Astrocyte (in vitro differentiated cells and primary cell): ENCODE results near the gene GJC1. TPM values are rescaled to one million over a fixed set of nuclear protein-coding genes. Genes with fewer than 3 reads are reported as not detected.

Source experiments
- DNase-seq: peaks from one replicate; pipeline ENCODE4 v3.0.0-alpha.2; 2010; ENCODE audit warnings: low read depth
- FAIRE-seq: peaks from 2 replicates; lab custom pipeline; 2011; peaks lifted over from hg19 to GRCh38; lab: Jason Lieb, UNC
- H2AFZ ChIP-seq: 2 replicates; pipeline ENCODE4 v1.6.0; 2012; ENCODE audit warnings: low read depth, low read length, inconsistent platforms
- H3K27ac ChIP-seq: 2 replicates; pipeline ENCODE4 v1.5.1; 2011; ENCODE audit warnings: low read depth, low read length, inconsistent platforms
- H3K27me3 ChIP-seq: 2 replicates; pipeline ENCODE4 v1.6.0; 2011; ENCODE audit warnings: low read length, inconsistent platforms; ENCODE audit not compliant: insufficient read depth
- H3K36me3 ChIP-seq: 2 replicates; pipeline ENCODE4 v1.5.1; 2011; ENCODE audit warnings: low read length, inconsistent platforms; ENCODE audit not compliant: insufficient read depth
- H3K4me1 ChIP-seq: 2 replicates; pipeline ENCODE4 v1.5.1; 2011; ENCODE audit warnings: low read length, inconsistent platforms; ENCODE audit not compliant: insufficient read depth
- H3K4me2 ChIP-seq: 2 replicates; pipeline ENCODE4 v1.6.0; 2012; ENCODE audit warnings: low read length, inconsistent platforms
- H3K4me3 ChIP-seq: 2 replicates; pipeline ENCODE4 v1.5.1; 2011; ENCODE audit warnings: low read depth, mild to moderate bottlenecking, low read length, inconsistent platforms; ENCODE audit not compliant: insufficient read depth
- H3K79me2 ChIP-seq: 2 replicates; pipeline ENCODE4 v1.6.0; 2012; ENCODE audit warnings: mild to moderate bottlenecking, low read length, inconsistent platforms; ENCODE audit not compliant: insufficient read depth
- H3K9ac ChIP-seq: 2 replicates; pipeline ENCODE4 v1.6.0; 2012; ENCODE audit warnings: mild to moderate bottlenecking, low read length, inconsistent platforms
- H3K9me3 ChIP-seq: 2 replicates; pipeline ENCODE4 v1.5.1; 2012; ENCODE audit warnings: low read depth, mild to moderate bottlenecking, low read length, inconsistent platforms; ENCODE audit not compliant: insufficient read depth
- H4K20me1 ChIP-seq: 2 replicates; pipeline ENCODE4 v1.6.0; 2012; ENCODE audit warnings: low read length, inconsistent platforms; ENCODE audit not compliant: insufficient read depth
- H3K27ac Mint-ChIP-seq: one replicate; pipeline ENCODE4 v1.8.0; 2021; ENCODE audit warnings: mild to moderate bottlenecking, mixed read lengths; ENCODE audit not compliant: unreplicated experiment
- H3K27me3 Mint-ChIP-seq: one replicate; pipeline ENCODE4 v1.8.0; 2021; ENCODE audit warnings: low read depth, mixed read lengths; ENCODE audit not compliant: unreplicated experiment
- H3K36me3 Mint-ChIP-seq: one replicate; pipeline ENCODE4 v1.8.0; 2021; ENCODE audit warnings: low read depth, mixed read lengths; ENCODE audit not compliant: unreplicated experiment
- H3K4me1 Mint-ChIP-seq: one replicate; pipeline ENCODE4 v1.8.0; 2021; ENCODE audit warnings: low read depth, mixed read lengths; ENCODE audit not compliant: unreplicated experiment
- H3K4me3 Mint-ChIP-seq: one replicate; pipeline ENCODE4 v1.8.0; 2021; ENCODE audit warnings: mild to moderate bottlenecking, moderate library complexity, mixed read lengths; ENCODE audit not compliant: unreplicated experiment
- H3K9me3 Mint-ChIP-seq: one replicate; pipeline ENCODE4 v1.8.0; 2021; ENCODE audit warnings: mild to moderate bottlenecking, mixed read lengths; ENCODE audit not compliant: unreplicated experiment
- CTCF ChIP-seq: IDR thresholded peaks from 2 replicates; pipeline ENCODE4 v1.5.1; 2011; ENCODE audit warnings: low read depth, mild to moderate bottlenecking, inconsistent platforms, low read length, moderate library complexity; ENCODE audit not compliant: insufficient read depth
- EZH2 ChIP-seq: IDR thresholded peaks from 2 replicates; pipeline ENCODE4 v1.6.1; 2012; ENCODE audit warnings: mild to moderate bottlenecking, low read length, inconsistent platforms; ENCODE audit not compliant: insufficient read depth
- total RNA-seq: library from RNA; stranded (reverse); gene quantifications from 2 replicates; pipeline ENCODE4 v1.2.1, GENCODE V29; 2021

GJC1 gene
- total RNA-seq, 1 donor from 2014 or later = 38.4 TPM

- Mint-ChIP-seq H3K27me3 (peaks cover 20% of the 10 kb centered on the region), H3K4me1 (peaks cover 4% of the 10 kb centered on the region), H3K4me3 (no peak overlapping the region), H3K36me3 (no peaks in the 10 kb centered on the region), H3K9me3 (no peaks in the 10 kb centered on the region), H3K27ac (no peak overlapping the region)
- no peaks in the 10 kb centered on the region for H3K27me3 ChIP-seq
- no peak overlapping the region for H3K4me3 ChIP-seq
- no peaks in the 10 kb centered on the region for H4K20me1 ChIP-seq
- H2AFZ ChIP-seq = no peak overlapping the region
- TF ChIP-seq EZH2 (no peak), CTCF (no peak)
- H3K4me1 ChIP-seq = peaks cover 10% of the 10 kb centered on the region
- no peaks in the 10 kb centered on the region for H3K79me2 ChIP-seq
- DNase-seq (no peak), FAIRE-seq (no peak)
- H3K27ac ChIP-seq = no peak overlapping the region
- H3K9ac ChIP-seq = no peak overlapping the region
- H3K9me3 ChIP-seq = no peaks in the 10 kb centered on the region
- no peak overlapping the region for H3K4me2 ChIP-seq
- H3K36me3 ChIP-seq = no peaks in the 10 kb centered on the region
Observed at GRCh38 chr17:44773140-44773539, 56.9 kb downstream of the GJC1 start.

GRCh38 chr17:44772308-44773045 lies 57.6 kb downstream of the GJC1 start:
- DNase-seq (no peak), FAIRE-seq (no peak)
- Histone ChIP-seq H2AFZ (no peak overlapping the region), H3K79me2 (no peaks in the 10 kb centered on the region), H3K9me3 (no peaks in the 10 kb centered on the region), H3K27me3 (no peaks in the 10 kb centered on the region), H3K9ac (no peak overlapping the region), H3K4me1 (peaks cover 10% of the 10 kb centered on the region), H4K20me1 (no peaks in the 10 kb centered on the region), H3K36me3 (no peaks in the 10 kb centered on the region), H3K4me2 (no peak overlapping the region), H3K27ac (no peak overlapping the region), H3K4me3 (no peak overlapping the region)
- peaks cover 24% of the 10 kb centered on the region for H3K27me3 Mint-ChIP-seq
- TF ChIP-seq EZH2 (no peak), CTCF (no peak)
- no peaks in the 10 kb centered on the region for H3K36me3 Mint-ChIP-seq
- H3K27ac Mint-ChIP-seq = no peak overlapping the region
- peaks cover 4% of the 10 kb centered on the region for H3K4me1 Mint-ChIP-seq
- H3K4me3 Mint-ChIP-seq = no peak overlapping the region
- H3K9me3 Mint-ChIP-seq = no peaks in the 10 kb centered on the region
